Forelimb muscle (tissue), 1 donor: ENCODE data around the gene HOXD4. TPM values are rescaled to one million over a fixed set of nuclear protein-coding genes. Genes with fewer than 3 reads are reported as not detected.

Experiments
- DNase-seq: peaks from one replicate; pipeline ENCODE4 v3.0.0-alpha.2; 2013; ENCODE audit warnings: low read depth
- polyA plus RNA-seq: library from polyadenylated mRNA; unstranded; fragments of 120-200 nt; gene quantifications from one replicate; pipeline ENCODE4 v1.2.1, GENCODE V29; 2013; ENCODE audit not compliant: insufficient read length

Gene HOXD4
- polyA plus RNA-seq, 1 donor = 8.9 TPM

GRCh38 chr2:176126929-176127773, 24.2 kb upstream of the HOXD4 start:
- DNase-seq = no peak

DNA sequence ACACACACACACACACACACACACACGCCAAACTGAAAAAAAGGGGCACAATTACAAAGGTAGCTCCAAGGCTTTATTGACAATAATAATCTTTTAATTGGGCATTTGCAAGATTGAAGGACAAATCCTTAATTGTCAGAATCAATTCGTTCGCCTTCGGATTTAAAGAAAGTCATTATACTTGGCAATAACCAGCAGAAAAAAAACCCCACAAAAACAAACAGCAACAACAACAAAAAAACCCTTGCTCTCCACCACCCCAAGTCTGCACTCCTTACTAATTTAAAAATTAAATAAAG, 23.6 kb upstream of the HOXD4 start:
- no peak for DNase-seq

DNA sequence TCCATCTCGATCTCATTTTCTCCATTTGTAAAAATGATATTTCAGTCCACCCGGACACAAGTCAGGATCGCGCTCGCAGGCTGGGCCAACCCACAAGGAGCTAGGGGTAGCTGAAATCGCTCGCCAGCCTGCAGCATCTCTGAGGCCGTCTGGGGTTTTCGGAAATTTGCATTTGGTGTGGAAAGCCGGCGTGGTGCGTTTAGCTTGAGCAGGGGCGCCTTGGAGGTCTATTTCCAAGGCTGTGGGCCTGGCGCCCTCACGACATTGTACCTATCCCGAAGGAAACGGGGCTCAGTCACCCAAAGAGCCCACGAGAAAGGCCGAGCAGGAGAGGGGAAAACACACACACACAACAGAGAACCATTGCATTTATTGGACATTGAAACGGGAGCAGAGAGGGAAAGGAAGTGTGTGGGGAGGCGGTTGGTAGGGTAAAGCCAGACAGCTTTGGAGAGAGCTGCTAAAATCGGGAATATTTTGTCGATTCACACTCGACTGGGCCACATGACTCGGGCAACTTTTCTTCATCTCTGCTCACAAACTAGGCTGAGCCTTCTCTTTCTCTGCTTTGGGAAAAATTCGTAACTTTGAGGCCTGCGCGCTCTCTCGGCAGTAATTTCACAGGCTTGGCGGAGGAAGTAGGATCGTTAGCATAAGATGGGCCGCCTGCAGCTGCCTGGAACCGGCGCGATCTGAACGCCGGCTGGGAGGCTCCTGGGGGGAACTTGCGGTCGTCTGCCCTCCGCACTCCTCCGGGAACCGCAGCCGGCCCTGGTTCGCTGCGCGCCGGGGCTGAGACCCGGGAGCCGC, 23.0 kb upstream of the HOXD4 start:
- DNase-seq = no peak

- DNase-seq = no peak
These were observed 22.2 kb upstream of the HOXD4 start, which contains the start of gene HOXD8 for GRCh38 chr2:176128982-176129796. Gene HOXD8, plus strand, starts transcription at chr2:176129705. Its CDS starts 662 bp downstream, at chr2:176130367.

- DNase-seq = no peak
These were observed 21.6 kb upstream of the HOXD4 start for GRCh38 chr2:176129813-176130146.

DNA sequence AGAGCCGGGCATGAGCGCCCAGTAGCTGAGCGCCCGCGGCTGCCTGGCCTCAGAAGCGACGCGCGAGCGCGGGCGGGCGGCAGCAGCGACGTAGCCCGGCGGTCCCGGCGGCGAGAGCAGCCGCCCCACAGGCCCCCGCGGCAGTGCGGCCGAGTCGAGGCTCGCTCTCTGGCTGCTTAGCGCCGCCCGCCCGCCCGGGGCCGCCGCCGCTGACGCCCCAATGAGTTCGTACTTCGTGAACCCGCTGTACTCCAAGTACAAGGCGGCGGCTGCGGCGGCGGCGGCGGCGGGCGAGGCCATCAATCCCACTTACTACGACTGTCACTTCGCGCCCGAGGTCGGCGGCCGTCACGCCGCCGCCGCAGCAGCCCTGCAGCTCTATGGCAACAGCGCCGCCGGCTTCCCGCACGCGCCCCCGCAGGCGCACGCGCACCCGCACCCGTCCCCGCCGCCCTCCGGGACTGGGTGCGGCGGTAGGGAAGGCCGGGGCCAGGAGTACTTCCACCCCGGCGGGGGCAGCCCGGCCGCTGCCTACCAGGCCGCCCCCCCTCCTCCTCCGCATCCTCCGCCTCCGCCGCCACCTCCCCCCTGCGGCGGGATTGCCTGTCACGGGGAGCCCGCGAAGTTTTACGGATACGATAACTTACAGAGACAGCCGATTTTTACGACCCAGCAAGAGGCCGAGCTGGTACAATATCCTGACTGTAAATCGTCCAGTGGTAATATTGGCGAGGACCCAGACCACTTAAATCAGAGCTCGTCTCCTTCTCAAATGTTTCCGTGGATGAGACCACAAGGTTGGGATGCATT, 21.0 kb upstream of the HOXD4 start:
- DNase-seq = no peak

- DNase-seq = no peak
These were observed 20.1 kb upstream of the HOXD4 start for GRCh38 chr2:176130957-176131847.

DNA sequence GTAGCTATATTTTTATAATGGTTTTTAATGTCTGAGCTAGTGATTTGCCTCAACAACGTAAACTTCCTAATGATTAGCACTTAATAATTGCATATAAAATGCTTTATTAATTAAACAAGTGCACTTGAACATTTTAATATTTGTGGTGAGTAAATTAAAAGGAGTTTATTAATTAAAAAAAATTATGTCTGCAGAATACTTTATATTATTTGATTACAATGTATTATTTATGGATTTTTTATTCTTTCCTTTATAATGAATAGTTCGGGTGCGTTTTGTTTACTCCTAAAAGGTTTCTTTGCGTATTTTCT, 19.5 kb upstream of the HOXD4 start:
- no peak for DNase-seq

DNA sequence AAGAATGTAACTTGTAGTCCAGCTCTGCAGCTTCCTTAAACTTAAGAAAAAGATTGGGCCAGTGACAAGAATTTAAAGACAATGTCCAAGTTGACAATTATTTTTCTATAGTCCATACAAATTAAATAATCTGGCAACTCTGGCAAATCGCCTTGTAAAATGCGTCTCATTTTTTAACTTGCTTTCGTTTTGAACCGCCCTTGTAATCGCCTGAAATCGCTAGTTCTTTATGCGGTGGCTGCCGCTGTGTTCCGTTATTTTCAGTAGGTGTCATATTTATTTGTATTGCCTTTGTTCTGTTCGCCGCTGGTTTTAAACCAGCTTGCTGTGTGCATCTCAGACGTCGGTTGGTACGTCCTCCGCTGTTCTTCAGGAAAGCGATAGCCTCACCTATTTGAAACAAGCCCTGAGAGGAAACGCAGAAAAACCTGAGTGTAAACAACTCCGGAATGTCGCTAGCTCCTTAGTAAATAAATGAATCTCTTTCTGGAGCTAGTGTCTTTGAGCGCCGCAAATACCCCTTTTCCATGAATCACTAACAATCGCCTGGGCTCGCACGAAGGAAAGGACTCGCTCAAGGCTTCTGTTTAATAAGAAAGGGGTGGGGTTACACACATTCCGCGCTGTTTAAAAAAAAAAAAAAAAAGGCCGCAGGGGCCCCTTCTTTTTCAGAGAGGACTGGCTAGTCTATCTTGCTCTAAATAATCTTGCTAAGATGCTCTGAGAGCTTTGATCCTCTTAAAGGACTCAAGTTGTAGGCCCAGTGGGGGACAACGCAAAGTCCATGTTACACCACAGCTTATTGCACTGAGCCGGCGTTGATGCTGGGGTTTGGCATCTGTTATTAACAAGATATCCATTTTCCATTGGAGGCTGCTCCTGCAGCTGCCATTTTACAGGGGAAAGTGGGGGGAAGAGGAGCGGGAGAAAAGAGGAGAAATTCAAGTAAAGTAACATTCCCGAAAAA, 18.9 kb upstream of the HOXD4 start:
- no peak for DNase-seq

- DNase-seq = no peak
These were observed 18.0 kb upstream of the HOXD4 start for GRCh38 chr2:176133389-176133788.

DNA sequence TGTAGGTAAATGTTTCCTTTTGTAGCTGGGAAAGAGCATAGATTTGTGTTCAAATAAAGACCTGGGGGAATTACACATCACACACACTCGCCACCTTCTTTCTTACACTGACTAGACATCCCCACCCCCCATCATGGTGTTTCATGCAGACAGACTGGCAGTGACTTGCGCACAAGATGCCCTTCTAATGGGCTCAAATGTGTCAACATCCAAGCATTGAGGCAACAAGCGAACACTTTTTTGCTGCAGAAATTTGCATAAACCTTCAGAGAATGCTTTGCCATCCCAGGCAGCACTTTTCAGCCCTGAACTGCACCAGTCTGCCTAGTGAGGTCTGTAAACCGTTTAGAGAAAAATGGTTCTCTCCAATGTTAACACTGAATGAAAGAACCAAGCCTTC, 17.3 kb upstream of the HOXD4 start:
- DNase-seq = no peak

GRCh38 chr2:176135035-176135440, 16.3 kb upstream of the HOXD4 start:
- DNase-seq = no peak

DNA sequence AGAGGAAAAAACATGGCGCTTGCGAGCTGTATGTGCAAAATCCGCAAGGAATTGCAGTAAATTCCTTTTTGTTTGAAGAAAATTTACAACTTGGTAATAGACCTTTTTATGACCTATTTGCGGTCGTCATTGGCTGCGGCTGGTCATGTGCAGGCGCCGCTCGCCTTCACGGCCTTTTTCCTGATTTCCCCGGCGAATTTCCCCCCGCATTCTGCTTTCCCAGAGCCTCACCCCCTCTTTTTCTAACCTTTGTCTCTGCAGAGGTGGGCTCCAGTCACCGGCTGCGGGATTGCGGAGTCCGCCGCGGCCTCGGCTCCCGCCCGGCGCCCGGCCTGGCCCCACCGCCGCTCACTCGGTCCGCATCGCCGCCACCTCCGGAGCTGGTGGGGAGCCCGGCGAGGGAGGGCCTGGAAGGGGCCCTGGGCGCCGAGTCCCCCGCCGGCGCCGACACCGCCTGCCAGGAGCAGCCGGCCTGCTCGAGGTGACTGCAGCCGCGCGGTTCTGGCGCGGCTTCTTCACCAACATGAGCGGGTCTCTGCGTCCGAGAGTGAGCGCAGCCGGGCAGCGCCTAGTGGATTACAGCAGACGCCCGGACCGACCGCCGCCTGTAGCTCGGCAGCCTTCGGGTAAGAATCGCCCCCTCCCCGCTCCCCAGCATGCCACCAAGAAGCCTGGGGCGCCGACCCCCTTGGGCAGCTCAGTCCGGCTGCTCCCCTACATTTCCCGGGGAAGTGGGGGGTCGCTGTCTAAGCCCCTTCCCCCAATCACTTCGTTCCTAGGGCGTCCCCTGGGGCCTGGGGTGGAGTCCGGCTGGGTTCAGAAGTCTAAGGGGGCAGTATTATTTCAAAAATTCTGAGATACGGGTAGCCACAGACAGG, 14.7 kb upstream of the HOXD4 start:
- no peak for DNase-seq

- DNase-seq = no peak
These were observed 14.1 kb upstream of the HOXD4 start for GRCh38 chr2:176137252-176137580.

GRCh38 chr2:176137906-176138305, 13.4 kb upstream of the HOXD4 start:
- no peak for DNase-seq

DNA sequence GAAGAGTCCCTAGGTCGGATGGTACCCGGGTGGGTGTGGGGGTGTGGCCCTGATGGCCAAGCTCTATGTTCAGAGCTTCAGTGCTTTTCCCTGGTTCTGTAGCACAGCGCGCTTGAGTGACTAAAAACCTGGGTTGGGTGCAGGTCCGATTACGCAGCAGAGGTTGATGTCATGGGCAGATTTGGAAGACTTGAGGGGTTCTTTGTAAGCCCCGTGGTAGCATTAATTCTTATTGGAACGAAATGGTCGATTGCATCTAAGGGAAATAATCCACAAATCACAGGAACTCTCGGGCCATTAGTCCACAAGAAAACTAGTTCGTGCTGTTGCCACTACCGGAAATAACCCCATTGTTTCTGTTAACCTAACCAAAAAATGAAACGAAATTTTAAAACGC, 12.8 kb upstream of the HOXD4 start:
- DNase-seq = no peak

DNA sequence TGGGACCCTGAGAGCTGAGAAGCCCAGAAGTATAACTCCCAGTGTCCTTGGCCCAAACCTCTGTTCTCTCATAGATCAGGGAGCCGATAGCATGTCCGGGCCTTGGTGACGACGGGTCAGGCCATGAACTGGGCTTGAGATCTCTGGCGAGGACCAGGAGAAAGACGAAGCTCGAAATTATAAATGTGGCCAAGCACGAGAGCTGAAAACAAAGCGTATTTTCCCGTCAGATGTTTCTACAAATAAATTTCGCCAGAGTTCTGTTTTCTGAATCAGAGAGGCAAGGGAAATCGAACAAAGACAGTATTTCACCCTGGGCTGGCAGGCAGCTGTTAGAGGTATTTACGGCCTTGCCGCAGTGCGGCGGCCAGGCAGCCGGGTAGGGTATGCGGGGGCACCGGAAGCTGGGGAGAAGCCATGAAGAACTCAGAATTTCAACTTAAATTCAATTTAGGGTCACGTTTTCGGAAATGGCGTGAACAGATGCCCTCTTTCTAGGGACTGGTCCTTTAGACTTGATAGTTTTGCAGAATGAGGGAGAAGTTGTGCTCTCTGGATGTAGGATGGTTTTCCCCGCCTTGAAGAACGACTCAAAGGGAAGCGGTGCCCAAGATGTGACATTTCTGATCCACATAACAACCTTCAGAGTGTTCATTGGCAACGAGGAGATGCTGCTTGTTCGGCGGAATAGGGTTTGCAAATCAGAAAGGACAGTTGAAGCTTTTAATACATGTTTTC, 12.3 kb upstream of the HOXD4 start:
- DNase-seq = no peak
